ENCODE measurements around the gene UCK2. TPM values are rescaled to one million over a fixed set of nuclear protein-coding genes. Genes with fewer than 3 reads are reported as not detected.
A peak's percentile ranks its signal among the peaks of the same experiment; 100 is the strongest.

Gene UCK2
- total RNA-seq, 1 donor from 2014 or later: 40.9 TPM

DNA sequence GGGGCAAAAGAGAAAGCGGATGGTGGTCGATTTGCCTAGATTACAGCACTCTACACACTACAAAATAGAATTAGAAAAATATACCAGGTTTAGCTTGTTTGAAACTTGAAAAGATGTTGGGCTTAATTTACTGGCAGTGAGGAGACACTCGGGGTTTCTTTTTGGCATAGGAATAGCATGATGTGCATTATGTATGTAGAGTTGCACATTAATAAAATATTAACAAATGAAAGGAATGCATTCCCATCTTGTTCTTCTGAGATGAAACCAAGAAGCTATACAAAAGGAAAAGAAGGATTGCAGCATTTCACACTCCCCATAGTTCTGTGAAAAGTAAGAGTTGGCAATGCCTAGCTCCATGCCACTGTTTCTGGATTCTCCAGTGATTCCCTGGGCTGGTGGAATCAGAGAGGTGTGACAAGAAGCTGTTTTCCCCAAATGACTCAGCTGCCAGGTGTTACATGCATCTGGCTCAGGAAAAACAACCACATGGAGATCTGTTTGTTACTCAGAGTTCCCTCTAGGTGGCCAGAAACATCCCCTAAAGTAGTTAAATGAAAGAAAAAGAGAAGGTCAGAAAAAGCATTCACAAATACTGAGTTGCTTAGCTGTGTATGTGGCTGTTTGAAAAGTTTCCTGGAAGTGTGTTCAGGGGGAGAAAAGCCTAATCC, 115.6 kb downstream of the UCK2 start:
- Mint-ChIP-seq H3K4me3 (no peak overlapping the region), H3K27me3 (ENCODE audit: low read depth) (peaks cover 49% of the 10 kb centered on the region), H3K36me3 (no peaks in the 10 kb centered on the region), H3K4me1 (no peaks in the 10 kb centered on the region), H3K9me3 (no peaks in the 10 kb centered on the region), H3K27ac (no peak overlapping the region)
- DNase-seq (ENCODE audit: low spot score in 2 of 2, unreplicated experiment in 2 of 2): no peak
- TF ChIP-seq, protein P1, sequence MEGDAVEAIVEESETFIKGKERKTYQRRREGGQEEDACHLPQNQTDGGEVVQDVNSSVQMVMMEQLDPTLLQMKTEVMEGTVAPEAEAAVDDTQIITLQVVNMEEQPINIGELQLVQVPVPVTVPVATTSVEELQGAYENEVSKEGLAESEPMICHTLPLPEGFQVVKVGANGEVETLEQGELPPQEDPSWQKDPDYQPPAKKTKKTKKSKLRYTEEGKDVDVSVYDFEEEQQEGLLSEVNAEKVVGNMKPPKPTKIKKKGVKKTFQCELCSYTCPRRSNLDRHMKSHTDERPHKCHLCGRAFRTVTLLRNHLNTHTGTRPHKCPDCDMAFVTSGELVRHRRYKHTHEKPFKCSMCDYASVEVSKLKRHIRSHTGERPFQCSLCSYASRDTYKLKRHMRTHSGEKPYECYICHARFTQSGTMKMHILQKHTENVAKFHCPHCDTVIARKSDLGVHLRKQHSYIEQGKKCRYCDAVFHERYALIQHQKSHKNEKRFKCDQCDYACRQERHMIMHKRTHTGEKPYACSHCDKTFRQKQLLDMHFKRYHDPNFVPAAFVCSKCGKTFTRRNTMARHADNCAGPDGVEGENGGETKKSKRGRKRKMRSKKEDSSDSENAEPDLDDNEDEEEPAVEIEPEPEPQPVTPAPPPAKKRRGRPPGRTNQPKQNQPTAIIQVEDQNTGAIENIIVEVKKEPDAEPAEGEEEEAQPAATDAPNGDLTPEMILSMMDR (IDR thresholded peaks at IDR 0.05; ENCODE audit: unreplicated experiment): no peak

DNA sequence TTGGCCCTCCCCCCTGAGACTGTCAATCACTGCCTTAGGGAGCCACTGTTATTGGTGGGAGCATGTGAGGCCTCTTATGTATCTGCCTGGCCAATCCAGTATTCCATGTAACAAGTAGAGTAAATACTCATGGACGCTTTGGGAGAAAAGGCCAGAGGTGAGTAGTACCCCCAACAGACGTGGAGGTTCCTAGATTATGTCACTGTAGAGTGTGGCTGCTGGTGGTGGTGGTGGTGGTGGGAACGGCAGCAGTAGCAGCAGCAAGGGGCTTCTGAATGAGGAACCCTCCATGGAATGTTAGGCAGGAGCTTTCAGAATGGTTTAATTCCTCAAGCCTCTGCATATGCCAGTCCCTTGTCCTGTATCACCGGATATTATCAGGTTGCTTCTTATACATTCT, 118.5 kb downstream of the UCK2 start:
- no peak overlapping the region for H3K4me3 Mint-ChIP-seq
- DNase-seq (ENCODE audit: low spot score in 2 of 2, unreplicated experiment in 2 of 2): no peak
- TF ChIP-seq, protein P1 (IDR thresholded peaks at IDR 0.05; ENCODE audit: unreplicated experiment): no peak
- no peaks in the 10 kb centered on the region for H3K9me3 Mint-ChIP-seq
- peaks cover 50% of the 10 kb centered on the region for H3K27me3 Mint-ChIP-seq (ENCODE audit: low read depth)
- no peak overlapping the region for H3K27ac Mint-ChIP-seq
- H3K36me3 Mint-ChIP-seq: no peaks in the 10 kb centered on the region
- no peaks in the 10 kb centered on the region for H3K4me1 Mint-ChIP-seq

DNA sequence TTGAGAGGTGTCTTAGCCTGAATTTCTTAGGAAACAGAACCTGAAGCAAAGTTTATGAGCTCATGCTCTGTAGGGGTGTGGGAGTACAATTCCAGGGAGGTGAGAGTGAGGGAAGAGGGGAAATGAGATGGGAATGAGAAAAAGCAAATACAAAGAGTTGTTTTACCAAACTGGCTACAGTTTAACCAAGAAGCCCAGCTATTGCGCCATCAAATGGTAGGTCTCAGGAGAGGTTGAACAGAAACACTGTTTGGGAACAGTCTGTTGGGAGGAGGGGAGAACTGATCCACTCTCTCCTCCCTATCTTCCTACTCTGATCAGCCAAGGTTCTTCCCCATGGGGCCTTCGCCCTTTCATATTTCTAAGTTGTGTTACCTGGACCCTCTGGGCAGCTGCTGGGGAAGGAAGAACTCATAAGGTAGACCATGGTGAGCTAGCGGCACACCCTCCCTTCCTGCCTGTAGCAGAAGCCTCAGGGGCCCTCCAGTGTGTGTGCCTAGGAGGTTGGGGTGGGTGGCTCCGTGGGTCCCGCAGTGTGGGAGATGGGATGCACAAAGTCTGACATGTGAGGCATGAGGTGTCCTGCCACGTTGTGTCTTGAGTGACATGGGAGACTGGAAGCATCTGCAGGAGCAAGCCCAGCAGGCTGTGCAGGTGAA, 120.5 kb downstream of the UCK2 start:
- DNase-seq (ENCODE audit: low spot score in 2 of 2, unreplicated experiment in 2 of 2): no peak
- TF ChIP-seq, protein P1 (IDR thresholded peaks at IDR 0.05; ENCODE audit: unreplicated experiment): no peak

DNA sequence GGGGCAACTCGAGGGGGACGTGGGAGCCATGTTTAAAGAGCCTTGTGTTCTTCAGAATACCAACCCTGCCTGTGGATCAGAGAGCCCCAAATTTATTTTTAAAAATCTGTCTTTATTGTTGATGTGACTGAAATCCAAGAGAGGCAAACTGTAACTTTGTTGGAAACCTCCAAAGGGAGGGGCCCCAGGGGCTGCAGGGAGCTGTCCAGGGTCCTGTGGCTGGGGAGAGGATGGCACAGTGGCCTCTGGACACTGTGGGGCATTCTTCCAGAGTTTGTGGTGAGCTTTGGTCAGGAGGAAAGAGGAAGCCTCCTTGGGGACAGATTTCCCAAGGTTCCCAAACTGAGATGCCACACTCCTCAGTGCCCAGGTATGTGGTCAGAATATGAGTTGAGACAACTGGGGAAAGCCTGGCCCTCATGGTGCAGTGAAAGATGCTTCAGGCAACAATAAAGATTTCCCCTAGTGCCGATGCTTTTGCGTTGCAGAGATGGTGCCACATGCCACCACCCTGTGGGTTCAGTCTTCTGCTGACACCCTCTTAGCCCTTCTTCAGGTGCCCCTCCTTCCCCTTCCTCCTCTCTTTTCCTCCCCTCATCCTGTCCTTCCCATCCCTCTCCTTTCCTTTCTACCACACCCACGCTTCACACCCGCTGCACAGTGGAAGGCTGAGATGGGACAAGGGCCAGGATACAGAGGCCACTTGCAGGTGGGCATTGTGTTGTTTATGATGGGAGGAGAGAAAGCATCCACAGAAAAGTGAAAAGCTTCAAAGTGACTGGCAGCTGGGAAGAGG, 122.1 kb downstream of the UCK2 start:
- Mint-ChIP-seq H3K9me3 (no peaks in the 10 kb centered on the region), H3K27me3 (ENCODE audit: low read depth) (peaks cover 27% of the 10 kb centered on the region), H3K4me3 (no peak overlapping the region), H3K4me1 (no peaks in the 10 kb centered on the region), H3K27ac (no peak overlapping the region), H3K36me3 (no peaks in the 10 kb centered on the region)
- TF ChIP-seq, protein P1 (IDR thresholded peaks at IDR 0.05; ENCODE audit: unreplicated experiment): no peak
- DNase-seq (ENCODE audit: low spot score in 2 of 2, unreplicated experiment in 2 of 2): peak in 1 of 2 experiments; percentile 72

More for the DNA sequence above, 120.5 kb downstream of the UCK2 start:
- no peaks in the 10 kb centered on the region for H3K4me1 Mint-ChIP-seq
- H3K27me3 Mint-ChIP-seq (ENCODE audit: low read depth): peaks cover 39% of the 10 kb centered on the region
- H3K36me3 Mint-ChIP-seq: no peaks in the 10 kb centered on the region
- H3K9me3 Mint-ChIP-seq: no peaks in the 10 kb centered on the region
- H3K27ac Mint-ChIP-seq: no peak overlapping the region
- no peak overlapping the region for H3K4me3 Mint-ChIP-seq

DNA sequence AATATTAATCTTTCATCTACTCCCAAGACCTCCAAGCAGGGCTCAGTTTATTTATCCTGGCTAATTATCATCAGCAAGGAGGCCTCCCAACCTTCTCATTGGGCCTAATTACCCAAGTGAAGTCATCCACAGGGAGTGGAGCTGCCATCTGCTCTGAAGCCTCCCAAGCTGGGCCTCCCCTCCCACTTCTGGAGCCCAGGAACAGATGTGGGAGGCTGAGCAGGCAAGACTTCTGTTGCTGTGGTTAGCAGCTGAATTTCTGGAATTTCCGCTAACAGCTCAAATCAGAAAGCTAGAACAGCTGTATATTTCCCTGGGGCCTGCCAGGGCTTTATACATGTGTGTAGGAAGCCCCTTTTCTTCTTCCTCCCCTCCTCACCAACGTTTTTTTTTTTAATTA, 127.5 kb downstream of the UCK2 start:
- Mint-ChIP-seq H3K27ac (no peak overlapping the region), H3K36me3 (no peaks in the 10 kb centered on the region), H3K4me1 (no peaks in the 10 kb centered on the region), H3K27me3 (ENCODE audit: low read depth) (peaks cover 15% of the 10 kb centered on the region), H3K4me3 (no peak overlapping the region), H3K9me3 (no peaks in the 10 kb centered on the region)
- TF ChIP-seq, protein P1 (IDR thresholded peaks at IDR 0.05; ENCODE audit: unreplicated experiment): no peak
- DNase-seq (ENCODE audit: low spot score in 2 of 2, unreplicated experiment in 2 of 2): no peak
